ENCODE data around the gene TP53BP2. TPM values are rescaled to one million over a fixed set of nuclear protein-coding genes. Genes with fewer than 3 reads are reported as not detected.
A peak's percentile ranks its signal among the peaks of the same experiment; 100 is the strongest.

TP53BP2 gene
- total RNA-seq, 4 donors from 2014 or later, result 25.6 to 66.7 (median 50.8) TPM

DNA sequence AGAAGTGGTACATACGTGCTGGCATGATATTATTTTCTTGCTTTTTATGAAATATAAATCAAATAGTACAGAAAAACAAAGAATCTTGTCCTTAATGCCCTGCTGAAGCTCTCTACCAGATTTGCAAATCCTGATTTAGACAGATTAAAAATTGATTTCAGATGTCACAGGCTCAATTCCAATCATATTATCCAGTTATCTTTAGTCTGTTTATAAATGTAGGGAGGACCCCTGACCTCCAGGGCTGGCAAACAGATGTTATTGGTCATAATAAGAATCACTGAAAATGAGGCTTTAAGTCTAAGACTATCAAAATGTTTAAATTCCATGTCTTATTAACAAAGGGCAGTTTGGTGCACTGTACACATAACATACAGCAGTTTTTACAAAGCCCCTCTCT lies 62.1 kb downstream of the TP53BP2 start:
- H3K4me1 ChIP-seq, result no peaks in the 10 kb centered on the region
- TF ChIP-seq, protein P1, sequence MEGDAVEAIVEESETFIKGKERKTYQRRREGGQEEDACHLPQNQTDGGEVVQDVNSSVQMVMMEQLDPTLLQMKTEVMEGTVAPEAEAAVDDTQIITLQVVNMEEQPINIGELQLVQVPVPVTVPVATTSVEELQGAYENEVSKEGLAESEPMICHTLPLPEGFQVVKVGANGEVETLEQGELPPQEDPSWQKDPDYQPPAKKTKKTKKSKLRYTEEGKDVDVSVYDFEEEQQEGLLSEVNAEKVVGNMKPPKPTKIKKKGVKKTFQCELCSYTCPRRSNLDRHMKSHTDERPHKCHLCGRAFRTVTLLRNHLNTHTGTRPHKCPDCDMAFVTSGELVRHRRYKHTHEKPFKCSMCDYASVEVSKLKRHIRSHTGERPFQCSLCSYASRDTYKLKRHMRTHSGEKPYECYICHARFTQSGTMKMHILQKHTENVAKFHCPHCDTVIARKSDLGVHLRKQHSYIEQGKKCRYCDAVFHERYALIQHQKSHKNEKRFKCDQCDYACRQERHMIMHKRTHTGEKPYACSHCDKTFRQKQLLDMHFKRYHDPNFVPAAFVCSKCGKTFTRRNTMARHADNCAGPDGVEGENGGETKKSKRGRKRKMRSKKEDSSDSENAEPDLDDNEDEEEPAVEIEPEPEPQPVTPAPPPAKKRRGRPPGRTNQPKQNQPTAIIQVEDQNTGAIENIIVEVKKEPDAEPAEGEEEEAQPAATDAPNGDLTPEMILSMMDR (IDR thresholded peaks at IDR 0.05), result no peak
- no peak for TF ChIP-seq POLR2A (IDR thresholded peaks at IDR 0.05)
- intact Hi-C loops (cut with DNase I; ENCODE audit: low total_unique reads), result no loop called here
- H3K27me3 ChIP-seq, result no peaks in the 10 kb centered on the region
- H3K27ac ChIP-seq, result no peak overlapping the region
- no peak overlapping the region for H3K4me3 ChIP-seq
- no peak for DNase-seq
- no peaks in the 10 kb centered on the region for H3K9me3 ChIP-seq
- no peaks in the 10 kb centered on the region for H3K36me3 ChIP-seq

DNA sequence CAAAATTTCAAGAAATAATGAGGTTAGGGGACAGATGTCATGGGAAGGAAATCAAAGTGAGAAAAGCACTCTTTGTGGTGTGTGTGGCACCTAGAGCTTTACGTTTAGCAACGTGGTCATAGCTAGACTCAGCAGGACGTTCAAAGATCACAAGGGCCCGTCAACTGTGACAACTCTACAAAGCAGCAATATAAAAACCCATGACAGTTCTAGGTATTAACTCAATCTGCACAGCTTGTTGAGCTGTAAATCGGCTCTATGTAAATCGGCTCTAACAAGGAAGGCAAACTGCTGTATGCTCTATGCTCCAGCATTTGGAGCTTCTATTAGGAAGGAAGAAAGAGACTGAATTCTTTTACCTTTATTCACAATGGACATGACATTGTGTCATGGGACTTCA lies 64.8 kb downstream of the TP53BP2 start:
- no peaks in the 10 kb centered on the region for H3K36me3 ChIP-seq
- DNase-seq, result no peak
- H3K4me1 ChIP-seq, result no peaks in the 10 kb centered on the region
- no peak overlapping the region for H3K4me3 ChIP-seq
- TF ChIP-seq, protein P1 (IDR thresholded peaks at IDR 0.05), result no peak
- no peak for TF ChIP-seq POLR2A (IDR thresholded peaks at IDR 0.05)
- H3K27ac ChIP-seq, result no peak overlapping the region
- intact Hi-C loops (cut with DNase I; ENCODE audit: low total_unique reads), result no loop called here
- H3K9me3 ChIP-seq, result no peaks in the 10 kb centered on the region
- no peaks in the 10 kb centered on the region for H3K27me3 ChIP-seq

DNA sequence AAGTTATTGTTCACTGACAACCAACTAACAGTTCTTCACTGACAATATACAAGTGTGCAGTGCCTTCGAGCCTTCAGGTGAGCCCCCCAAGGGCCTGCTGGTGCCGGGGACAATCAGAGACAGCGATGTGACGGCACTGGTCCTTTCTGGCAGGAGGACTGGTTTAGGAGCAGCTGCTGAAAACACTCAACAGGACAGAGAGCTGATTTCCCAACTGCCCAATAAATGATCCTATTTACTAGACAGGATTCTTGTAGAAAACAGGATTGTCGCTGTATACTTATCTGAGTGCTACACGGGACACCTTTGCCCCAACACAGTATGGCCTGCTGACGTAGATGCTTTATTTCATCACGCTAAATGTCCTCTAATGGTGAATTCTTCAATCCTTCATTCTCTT lies 65.4 kb downstream of the TP53BP2 start:
- intact Hi-C loops (cut with DNase I; ENCODE audit: low total_unique reads), result no loop called here
- Histone ChIP-seq H3K9me3 (no peaks in the 10 kb centered on the region), H3K36me3 (no peaks in the 10 kb centered on the region), H3K27ac (no peak overlapping the region), H3K27me3 (no peaks in the 10 kb centered on the region), H3K4me3 (no peak overlapping the region), H3K4me1 (no peaks in the 10 kb centered on the region)
- DNase-seq, result no peak
- TF ChIP-seq POLR2A (IDR thresholded peaks at IDR 0.05), result no peak
- TF ChIP-seq, protein P1 (IDR thresholded peaks at IDR 0.05), result no peak

DNA sequence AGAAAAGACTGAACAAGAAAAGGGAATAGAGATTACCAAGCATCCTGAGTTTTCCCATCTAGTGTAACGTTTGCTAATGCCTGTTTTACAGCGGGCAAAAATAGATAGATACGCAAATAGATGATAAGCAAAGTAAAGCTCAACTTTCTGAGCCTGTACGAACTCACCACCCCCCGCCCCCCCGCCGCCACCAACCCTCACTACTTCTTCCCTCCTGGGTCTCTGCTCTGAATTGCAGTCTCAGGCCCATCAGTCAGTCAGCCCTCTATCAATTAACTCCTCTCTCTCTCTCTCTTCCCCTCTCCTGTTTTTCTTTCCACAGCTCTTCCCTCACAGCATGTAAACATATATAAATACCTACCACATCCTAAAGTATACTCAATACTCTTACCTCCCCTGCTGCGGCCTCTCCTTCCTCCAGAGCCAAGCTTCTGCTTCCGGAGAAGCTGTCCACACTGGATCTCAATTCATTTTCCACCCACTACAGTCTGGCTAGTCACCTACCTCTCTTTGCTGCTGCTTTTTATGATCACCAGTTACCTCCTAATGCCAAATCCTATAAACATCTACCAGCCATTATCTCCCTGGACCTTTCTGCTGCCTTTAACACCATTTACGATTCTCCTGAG lies 68.8 kb downstream of the TP53BP2 start:
- Histone ChIP-seq H3K27me3 (no peaks in the 10 kb centered on the region), H3K27ac (peak overlapping the region in 1 of 2 donors; percentile 3), H3K4me1 (no peaks in the 10 kb centered on the region), H3K9me3 (no peaks in the 10 kb centered on the region), H3K4me3 (no peak overlapping the region), H3K36me3 (no peaks in the 10 kb centered on the region)
- intact Hi-C loops (cut with DNase I; ENCODE audit: low total_unique reads), result no loop called here
- DNase-seq, result no peak
- TF ChIP-seq, protein P1 (IDR thresholded peaks at IDR 0.05), result no peak
- TF ChIP-seq POLR2A (IDR thresholded peaks at IDR 0.05), result no peak

DNA sequence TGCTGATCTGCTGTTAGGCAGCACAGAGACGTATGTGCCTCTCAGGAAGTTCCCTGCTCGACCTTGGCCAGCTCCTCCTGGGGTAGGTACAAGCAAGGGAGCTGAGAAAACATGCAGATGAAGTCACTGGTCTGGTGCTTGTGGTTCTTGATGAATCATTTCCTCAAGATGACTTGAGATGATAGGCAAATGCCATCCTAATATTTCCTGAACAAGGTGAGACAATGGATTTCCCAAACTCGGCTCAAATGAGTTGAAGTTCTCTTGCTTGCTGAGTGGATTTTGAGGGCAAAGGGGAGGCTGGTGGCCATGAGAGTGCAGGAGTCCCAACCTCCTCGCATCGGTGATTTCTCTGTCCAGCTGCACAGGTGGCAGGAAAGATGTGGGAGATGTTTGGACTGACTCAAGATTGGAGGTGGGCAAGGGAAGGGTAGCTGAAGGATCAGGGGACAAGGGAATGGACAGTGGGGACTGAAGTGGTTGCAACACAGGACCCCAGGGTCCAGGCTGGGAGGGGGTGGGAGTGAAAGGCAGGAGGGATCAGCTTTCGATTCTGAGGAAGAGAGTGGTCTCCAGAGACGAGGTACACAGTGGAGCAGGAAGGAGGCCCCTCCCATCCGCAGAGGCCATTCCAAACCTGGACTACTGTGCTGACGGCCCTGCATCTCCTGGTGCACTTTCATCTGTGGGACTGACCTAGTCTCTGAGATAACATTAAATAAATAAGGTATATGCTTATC lies 69.5 kb downstream of the TP53BP2 start:
- no peak for TF ChIP-seq POLR2A (IDR thresholded peaks at IDR 0.05)
- TF ChIP-seq, protein P1 (IDR thresholded peaks at IDR 0.05), result no peak
- intact Hi-C loops (cut with DNase I; ENCODE audit: low total_unique reads), result no loop called here
- no peak for DNase-seq
- Histone ChIP-seq H3K36me3 (no peaks in the 10 kb centered on the region), H3K9me3 (no peaks in the 10 kb centered on the region), H3K4me3 (no peak overlapping the region), H3K4me1 (peaks cover 0 to 4% of the 10 kb centered on the region in 2 donors), H3K27me3 (no peaks in the 10 kb centered on the region), H3K27ac (peak overlapping the region; percentile 3 to 40)

All from uterus (tissue), 4 donors.